ENCODE data around the gene RAPGEF5.

The RAPGEF5 gene

DNA sequence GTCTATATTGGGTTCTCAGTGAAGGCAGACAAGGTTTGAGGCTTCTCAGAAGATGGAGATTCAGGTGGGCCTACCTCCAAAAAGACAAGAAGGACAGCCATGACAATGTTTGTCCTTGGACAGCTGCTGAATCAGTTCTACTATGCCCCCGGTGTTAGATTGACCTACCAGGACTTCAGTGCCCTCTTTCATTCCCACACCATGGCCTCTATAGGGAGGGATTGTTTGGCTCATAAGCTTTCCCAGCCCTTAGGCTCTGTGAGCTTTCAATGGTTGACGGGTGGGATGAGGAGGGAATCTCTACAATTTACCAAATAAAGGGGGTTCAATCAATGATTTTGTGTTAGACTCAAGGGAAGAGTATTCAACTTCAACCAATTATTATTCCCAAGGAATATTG is 23.4 kb upstream of the RAPGEF5 start:
- no peak overlapping the region for H3K4me3 ChIP-seq (ENCODE audit: low read depth, low read length)
- DNase-seq (ENCODE audit: low read depth), result no peak

DNA sequence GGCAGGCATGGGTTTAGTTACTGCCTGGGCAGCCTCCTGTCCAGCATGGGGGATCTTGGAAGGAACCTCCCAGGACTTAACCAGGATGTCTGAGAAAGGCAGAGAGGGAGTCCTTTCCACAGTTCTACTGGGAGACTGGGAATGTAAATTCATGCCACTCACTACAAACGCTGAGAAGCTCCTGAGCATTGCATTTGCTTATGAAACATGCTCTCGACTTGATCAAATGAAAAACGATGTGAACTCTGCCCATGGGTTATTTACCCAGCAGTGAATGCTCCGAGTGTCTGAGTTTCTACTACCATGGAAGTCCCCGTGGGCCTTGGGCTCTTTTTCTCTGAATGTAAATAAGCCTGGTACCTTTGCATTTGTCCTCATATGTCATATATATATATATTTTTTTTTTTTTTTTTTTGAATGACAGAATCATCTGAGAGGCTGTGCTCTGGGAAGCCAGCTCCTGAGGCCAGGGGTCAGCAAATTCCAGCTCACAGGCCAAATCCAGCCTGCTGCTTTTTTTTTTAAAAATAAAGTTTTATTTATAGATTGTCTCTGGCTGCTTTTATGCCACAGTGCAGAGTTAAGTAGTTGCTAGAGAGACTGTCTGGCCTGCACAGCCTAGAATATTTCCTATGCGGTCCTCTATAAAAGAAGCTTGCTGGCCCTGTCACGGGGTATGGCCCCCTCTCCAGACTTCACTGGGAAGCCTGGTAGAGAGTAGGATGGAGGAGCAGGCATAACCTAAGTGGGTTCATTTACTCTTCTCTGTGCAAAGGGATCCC is 21.4 kb upstream of the RAPGEF5 start:
- no peak overlapping the region for H3K4me3 ChIP-seq (ENCODE audit: low read depth, low read length)
- DNase-seq (ENCODE audit: low read depth), result no peak

DNA sequence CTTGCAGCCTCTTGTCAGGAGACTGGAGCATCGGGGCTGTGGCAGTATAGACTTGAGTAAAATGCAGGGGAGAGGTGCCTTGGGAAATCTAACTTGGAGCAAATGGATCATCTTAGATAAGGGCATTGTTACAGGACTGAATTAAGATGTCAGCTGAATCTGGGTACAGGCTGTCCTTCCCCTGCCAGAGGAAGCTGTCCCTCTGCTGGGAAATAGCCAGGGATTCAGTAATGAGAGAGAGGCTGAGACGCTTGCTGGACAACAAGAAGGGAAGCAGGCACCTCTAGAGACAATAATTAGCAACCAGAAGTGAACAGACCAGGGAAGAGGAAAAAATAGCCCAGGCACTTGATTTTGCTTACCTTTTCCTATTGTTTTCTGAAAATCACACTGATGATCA is 20.7 kb upstream of the RAPGEF5 start:
- DNase-seq (ENCODE audit: low read depth), result no peak
- H3K4me3 ChIP-seq (ENCODE audit: low read depth, low read length), result no peak overlapping the region

DNA sequence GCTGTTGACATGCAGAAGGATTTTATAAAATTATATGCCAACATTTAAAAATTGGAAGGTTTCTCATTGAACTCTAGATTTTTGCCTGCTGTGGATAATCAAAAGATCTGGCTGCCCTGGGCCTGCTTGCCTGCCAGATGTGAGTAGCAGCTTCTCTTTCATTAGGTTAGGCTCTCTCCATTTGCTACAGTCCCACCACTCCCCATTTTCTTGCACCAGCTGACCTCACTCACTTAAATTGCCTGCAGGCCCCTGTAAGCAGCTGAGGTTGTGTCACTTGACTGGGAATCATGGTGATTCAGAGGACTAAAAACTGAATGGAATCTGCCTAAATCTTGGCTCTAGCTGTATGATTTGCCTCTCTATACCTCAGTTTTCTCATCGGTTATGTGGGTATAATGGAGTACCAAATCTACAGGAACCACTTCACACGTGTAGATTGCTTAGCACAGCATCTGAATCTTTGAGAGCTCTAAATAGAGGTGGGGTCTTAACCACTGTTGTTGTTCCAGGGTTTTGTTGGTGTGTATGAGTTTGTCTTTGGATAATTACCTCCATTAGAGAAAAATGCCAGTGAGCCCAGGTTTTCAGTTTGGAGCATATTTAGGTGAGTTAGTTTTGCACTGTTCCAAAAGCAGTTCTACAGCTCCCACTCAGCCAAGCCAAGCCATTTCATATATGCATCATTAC is 18.6 kb upstream of the RAPGEF5 start:
- H3K4me3 ChIP-seq (ENCODE audit: low read depth, low read length), result no peak overlapping the region
- DNase-seq (ENCODE audit: low read depth), result no peak

DNA sequence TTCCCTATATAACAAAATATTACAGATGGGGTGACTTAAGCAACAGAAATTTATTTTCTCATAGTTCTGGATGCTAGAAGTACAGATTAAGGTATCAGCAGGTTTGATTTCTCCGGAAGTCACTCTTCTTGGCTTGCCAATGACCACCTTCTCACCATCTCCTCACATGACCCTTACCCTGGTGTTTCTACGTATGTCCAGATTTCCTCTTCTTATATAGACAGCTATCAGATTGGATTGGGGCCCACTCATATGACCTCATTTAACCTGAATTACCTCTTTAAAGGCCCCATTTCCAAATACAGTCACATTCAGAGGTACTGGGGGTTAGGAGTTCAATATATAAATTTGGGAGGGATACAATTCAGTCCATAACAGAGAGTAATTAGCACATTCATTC is 17.0 kb upstream of the RAPGEF5 start:
- no peak overlapping the region for H3K4me3 ChIP-seq (ENCODE audit: low read depth, low read length)
- DNase-seq (ENCODE audit: low read depth), result no peak

DNA sequence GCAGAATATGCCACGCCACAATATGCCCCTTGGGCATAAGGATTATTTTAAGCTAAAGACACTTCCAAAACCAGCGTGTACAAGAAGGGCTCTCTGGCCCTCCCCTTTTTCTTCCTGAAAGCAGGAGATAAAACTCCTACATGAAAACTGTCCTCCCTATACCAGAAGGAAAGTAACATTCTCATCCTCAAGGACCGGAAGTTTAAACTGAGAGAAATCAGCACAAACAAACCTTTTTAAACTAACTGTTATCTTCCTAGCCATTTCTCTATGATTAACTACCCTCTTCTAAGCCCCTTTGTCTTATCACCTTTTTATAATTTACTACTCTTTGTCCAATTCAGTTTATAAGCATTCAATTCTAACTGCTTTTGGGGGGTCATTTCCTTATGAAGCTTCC is 16.4 kb upstream of the RAPGEF5 start:
- no peak overlapping the region for H3K4me3 ChIP-seq (ENCODE audit: low read depth, low read length)
- no peak for DNase-seq (ENCODE audit: low read depth)

DNA sequence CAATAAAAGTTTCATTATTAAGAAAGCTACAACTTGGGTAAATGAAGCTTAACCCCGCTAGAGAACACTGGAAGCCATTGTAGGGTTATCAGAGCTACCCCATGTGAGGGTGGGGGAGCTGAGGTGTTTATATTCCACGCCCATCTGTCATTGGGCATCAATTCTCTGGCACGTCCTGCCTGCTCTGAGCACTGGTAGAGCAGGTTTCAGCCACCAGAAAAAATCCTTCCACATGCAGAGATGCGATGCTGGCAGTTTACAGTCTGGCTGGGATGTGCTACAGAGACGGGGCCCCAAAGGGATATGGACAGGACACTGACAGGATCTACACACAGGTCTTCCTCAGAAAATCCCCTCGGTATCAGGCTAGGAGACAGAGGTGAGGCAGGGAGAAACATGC is 15.9 kb upstream of the RAPGEF5 start:
- no peak overlapping the region for H3K4me3 ChIP-seq (ENCODE audit: low read depth, low read length)
- no peak for DNase-seq (ENCODE audit: low read depth)

DNA sequence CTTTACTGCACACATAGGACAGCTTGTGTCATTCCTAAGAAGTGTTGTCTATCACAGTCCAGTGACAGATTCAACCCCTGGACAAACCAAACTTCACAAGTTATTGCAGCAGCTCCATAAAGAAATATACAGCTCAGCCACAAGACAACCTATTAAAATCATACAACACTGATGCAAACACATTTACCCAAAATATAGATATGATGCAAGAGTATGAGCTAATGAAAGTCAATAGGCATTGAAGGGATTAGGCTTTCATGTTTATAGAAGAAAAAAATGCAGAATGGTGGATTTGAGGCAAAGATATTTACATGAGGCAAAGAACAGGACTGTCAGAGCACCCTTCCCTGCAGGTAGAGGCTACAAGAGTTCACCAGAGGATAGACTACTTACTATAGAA is 14.9 kb upstream of the RAPGEF5 start:
- no peak overlapping the region for H3K4me3 ChIP-seq (ENCODE audit: low read depth, low read length)
- DNase-seq (ENCODE audit: low read depth), result no peak

DNA sequence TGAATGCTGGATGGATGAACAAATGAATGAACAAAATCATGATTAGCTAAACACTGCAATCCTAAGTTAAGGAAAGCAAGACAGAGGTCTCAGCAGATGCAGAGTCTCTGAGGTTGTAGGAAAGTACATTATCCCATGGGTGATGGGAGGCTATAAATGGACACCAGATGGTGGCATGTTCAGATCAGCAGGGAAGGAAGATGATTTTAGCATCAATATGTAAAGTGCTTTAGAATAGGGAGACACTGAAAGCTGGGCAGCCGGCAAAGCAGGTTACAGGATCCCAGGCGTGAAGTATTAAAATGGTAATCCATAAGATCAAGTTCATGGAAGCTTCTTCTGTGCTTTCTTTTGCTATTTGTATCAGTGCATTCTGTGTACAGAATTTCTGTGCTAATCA is 7.9 kb upstream of the RAPGEF5 start:
- H3K4me3 ChIP-seq (ENCODE audit: low read depth, low read length), result no peak overlapping the region
- DNase-seq (ENCODE audit: low read depth), result no peak

DNA sequence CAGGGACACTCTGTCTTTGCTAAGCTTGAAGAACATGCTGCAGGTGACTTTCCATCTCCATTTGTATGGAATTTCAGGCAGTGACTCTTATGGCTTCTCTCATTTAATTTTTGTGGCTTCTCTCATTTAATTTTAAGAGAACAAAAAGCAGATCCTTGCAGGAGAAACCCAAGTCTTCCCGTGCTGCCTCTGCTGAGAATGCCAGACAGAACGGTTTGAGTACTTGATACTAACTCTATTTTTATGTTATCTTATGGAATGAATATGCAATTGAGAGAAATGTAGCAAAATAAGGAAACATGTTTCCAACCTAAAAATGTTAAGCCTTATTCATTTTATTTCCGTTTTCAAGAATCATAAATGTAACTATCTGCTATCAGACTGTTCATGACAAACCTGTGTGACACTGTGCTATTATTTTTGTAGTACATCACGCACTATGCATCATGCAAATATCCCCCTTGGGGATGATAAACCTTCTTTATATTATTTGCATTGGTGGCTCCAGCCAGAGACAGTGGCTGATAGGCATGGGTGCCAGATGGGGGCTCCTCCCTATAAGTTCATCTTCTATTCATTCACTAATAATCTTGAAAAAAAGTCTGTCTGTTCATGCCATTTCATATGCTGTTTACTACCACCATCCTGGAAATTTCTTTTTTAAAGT is 6.9 kb upstream of the RAPGEF5 start:
- no peak for DNase-seq (ENCODE audit: low read depth)
- H3K4me3 ChIP-seq (ENCODE audit: low read depth, low read length), result no peak overlapping the region

DNA sequence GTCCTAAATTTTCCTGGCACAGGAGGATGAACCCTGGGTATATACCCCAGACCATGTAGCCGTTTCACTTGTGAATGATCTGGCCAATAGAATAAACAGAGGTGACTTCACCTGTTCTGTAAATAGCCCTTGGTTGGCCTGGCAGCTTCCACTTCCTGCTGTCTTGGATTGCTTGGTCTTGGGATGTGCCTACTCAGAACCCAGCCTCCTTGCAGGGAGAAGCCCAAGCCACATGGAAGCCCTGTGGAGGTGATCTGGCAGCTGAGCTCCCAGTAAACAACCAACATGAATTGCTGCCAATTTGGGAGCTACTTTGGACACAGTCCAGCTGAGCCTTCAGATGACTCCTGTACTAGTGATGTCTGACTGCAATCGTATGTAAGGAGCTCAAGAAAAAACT is 4.8 kb upstream of the RAPGEF5 start:
- DNase-seq (ENCODE audit: low read depth), result no peak
- H3K4me3 ChIP-seq (ENCODE audit: low read depth, low read length), result no peak overlapping the region

DNA sequence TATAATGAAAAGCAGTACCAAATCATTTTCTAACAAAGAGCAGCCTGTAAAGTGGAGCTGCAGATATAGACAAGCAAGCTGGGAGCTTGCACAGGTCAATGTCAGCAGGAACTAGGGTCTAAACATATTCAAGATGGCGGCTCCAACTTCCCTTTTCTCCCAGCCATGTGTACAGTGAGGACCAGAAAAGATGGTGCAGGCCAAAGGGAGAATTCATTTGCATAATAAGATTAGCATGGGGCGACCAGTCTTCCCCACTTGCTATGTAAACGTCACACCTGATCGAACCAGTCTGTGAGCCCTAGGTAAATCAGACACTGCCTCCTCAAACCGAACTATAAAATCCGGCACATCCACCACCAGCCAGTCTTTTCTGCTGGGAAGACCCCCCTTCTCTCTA is 4.4 kb upstream of the RAPGEF5 start:
- H3K4me3 ChIP-seq (ENCODE audit: low read depth, low read length), result no peak overlapping the region
- no peak for DNase-seq (ENCODE audit: low read depth)

DNA sequence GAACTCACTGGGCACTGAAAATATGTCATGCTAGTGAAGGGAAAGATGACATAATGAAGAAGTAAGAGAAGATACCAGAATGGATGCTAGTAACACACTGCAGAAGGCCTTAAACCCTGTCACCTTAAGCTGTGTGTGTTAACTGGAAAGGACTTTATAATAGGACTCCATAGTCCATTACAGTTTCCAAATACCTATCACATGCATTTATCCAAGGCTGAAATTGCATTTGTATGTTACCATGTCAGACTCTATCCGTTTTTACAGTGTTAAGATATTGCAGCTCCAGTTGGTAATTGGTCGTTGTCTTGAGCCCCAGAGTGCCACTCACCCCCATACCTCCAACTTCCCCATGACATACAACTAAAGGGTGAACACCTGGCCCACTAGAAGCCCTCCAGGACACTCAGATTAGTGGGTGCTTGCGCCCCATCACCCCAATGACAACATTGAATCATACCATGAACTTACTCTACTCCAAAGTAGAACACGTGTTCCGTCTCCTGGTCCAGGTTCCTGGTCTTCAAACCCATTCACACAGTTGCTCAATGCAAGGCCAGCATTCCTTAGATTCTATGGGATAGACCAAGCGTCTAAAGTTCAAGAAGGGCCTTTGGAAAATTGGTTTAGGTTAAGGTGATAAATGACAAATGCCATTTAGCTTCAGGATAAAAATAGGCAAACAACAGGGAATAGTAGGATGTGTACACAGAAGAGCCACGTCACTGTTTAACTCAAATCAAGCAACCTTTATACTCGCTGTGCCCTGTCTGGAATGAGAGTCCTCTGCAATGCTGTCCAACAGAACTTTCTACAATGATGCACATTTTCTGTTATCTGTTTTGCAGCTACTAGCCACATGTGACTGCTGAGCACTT is 2.1 kb upstream of the RAPGEF5 start:
- no peak for DNase-seq (ENCODE audit: low read depth)
- no peak overlapping the region for H3K4me3 ChIP-seq (ENCODE audit: low read depth, low read length)

DNA sequence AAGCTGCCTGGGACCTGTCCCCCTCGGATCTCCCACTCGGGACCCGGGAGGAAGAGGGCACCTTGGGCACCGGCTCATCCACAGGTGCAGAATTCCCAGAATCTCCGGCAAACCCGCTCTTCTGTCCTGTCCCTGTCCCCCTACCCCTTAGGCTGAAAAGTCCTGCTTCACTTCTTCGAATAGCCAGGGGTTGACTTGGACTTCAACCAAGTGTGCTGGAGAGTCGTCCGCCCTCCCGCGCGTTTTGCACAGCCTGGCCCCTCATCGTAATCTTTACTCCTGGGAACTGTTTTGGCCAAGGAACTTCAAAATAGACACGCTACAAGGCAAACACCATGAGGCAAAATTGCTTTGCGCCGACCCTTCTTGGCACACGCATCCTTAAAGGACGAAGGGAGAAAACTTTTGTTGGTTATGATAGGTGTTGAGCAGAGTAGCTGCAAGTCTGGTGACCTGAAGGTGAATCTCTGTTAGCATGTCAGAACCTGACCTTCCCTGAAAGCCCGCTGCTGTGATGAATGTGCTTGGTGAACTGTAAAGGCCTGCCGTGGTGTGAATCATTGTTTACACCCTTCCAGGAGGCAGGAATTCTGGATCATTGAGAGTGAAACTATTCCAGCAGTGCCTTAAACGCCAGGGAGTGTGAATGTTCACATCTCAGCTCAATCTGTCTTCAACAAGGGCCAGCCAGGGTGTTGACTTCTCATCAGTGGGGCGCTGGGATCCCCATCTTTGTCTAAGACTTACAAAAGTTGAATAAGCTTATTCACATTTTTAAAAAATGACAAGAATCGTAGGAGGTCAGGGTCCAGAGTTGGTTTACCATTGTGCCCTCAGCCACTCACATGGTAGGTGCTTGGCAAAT is 589 bp upstream of the RAPGEF5 start:
- H3K4me3 ChIP-seq (ENCODE audit: low read depth, low read length), result peak overlapping the region; percentile 30
- DNase-seq (ENCODE audit: low read depth), result no peak

DNA sequence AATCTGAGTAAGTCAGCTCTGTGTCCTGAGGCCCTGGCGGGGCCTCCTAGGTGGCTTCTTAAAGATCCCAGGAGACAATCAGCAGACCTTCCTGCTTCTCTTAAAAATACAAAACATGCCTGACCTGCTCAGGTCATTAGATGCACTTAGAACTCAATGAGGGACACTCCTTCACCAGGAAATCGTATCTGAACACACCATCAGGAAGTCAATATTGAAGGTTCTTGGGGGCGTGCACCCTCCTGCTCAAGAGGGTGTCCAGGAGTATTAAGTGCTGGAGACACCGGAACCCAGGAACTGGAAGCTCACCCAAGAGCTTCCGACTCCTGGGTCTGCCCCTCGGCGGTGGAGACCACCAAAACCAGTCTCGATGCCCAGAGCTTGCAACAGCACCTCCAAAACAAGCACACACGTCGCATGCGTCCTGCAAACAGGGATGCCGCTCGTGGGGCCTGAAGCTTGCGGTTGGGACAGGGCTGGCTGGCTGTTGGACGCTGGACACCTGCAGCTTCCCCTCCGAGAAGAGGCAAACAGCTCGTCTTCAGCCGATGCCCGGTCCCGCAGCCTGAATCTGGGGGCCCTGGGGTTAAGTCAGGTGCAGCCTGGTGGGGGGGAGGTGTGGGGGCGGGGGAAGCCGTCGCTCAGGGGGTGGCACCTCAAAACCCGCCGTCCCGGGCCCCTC is 803 bp downstream of the RAPGEF5 start:
- peak overlapping the region; percentile 40 for H3K4me3 ChIP-seq (ENCODE audit: low read depth, low read length)
- DNase-seq (ENCODE audit: low read depth), result no peak

DNA sequence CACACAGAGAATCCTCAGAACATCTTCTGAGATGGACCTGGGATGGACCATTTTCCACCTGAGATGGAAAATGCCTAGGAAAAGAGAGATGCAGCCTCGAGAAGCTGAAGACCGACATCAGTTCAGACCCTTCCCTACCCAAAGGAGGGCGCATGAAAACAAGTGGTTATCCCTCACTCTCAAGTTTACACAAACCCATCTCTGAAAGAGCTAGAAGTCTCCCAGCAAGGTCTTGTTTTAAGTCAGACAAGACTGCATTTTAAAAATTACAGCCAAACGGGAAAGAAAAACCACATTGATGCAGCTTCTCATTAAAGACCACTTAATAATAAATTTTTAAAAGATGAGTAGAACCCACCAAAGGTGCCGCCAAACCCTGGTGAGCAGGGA is 1.3 kb downstream of the RAPGEF5 start:
- no peak for DNase-seq (ENCODE audit: low read depth)
- H3K4me3 ChIP-seq (ENCODE audit: low read depth, low read length), result no peak overlapping the region

DNA sequence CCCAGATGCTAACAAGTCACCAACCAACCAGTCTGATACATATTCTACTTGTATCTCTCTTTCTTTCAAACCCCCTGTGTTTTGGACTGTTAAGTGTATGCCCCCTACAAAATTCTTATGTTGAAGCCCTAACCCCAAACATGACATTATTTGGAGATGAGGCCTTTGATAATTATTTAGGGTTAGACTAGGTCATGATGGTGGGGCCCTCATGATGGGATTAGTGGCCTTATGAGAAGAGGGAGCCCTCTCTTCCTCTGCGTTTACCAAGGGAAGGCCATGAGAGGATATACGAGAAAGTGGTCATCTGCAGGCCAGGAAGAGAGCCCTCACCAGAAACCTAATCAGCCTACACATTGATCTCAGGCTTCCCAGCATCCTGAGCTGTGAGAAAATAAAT is 2.5 kb downstream of the RAPGEF5 start:
- no peak overlapping the region for H3K4me3 ChIP-seq (ENCODE audit: low read depth, low read length)
- no peak for DNase-seq (ENCODE audit: low read depth)

DNA sequence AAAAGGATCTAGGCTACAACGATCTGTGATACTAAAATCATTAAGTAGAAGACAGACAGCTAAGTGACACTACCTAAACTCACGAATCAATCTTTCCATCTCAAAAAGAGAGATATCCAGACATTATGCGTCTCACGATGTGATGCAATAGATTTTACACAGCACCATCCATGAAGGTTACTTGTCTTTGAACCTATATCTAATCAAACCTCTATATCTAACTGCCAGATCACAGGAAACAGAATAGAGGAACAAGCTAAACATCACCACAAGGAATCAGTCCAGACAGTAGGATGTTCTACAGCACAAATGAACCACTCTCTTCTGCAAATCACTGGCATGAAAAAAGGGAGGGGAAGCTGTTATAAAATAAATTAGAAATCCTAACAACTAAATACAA is 4.1 kb downstream of the RAPGEF5 start:
- no peak for DNase-seq (ENCODE audit: low read depth)
- H3K4me3 ChIP-seq (ENCODE audit: low read depth, low read length), result no peak overlapping the region

Data from skeletal muscle cell (primary cell).